H1 (cell line): Measurements from ENCODE around the gene LDHB. TPM values are rescaled to one million over a fixed set of nuclear protein-coding genes. Genes with fewer than 3 reads are reported as not detected.

Experiments
- CTCF ChIA-PET: fragments of 300-600 bp; sonication (Branson Sonifier 250); formaldehyde crosslinking; loops from one replicate; lab custom pipeline; 2021; ENCODE audit not compliant: partially characterized antibody; lab: Charles Lee
- POLR2A ChIA-PET: fragments of 300-600 bp; sonication (Branson Sonifier 250); formaldehyde crosslinking; loops from one replicate; lab custom pipeline; 2021; ENCODE audit warnings: inconsistent platforms; ENCODE audit not compliant: partially characterized antibody; lab: Charles Lee
- DNase-seq, 2 experiments: peaks; one replicate each; pipeline versions ENCODE4 v3.0.0 to v3.0.0-alpha.2; 2010 to 2022; ENCODE audit warnings: low spot score in 2 of 2, low read depth in 1 of 2, mixed read lengths in 1 of 2
- FAIRE-seq: peaks from 2 replicates; lab custom pipeline; 2011; peaks lifted over from hg19 to GRCh38; lab: Jason Lieb, UNC
- H2AFZ ChIP-seq: 2 replicates; pipeline ENCODE4 v1.8.1; 2012; ENCODE audit warnings: low read length, inconsistent platforms
- H2AK5ac ChIP-seq: 2 replicates; pipeline ENCODE4 v1.6.1; 2013; ENCODE audit warnings: low read depth, low read length
- H2BK120ac ChIP-seq: replicated peaks from 2 replicates; pipeline ENCODE3; 2013; ENCODE audit warnings: low read depth, low read length, inconsistent platforms
- H2BK12ac ChIP-seq: 2 replicates; pipeline ENCODE4 v1.6.1; 2013; ENCODE audit warnings: low read depth, low read length
- H2BK15ac ChIP-seq: 2 replicates; pipeline ENCODE4 v1.6.1; 2013; ENCODE audit warnings: low read length
- H2BK20ac ChIP-seq: 2 replicates; pipeline ENCODE4 v1.6.1; 2013; ENCODE audit warnings: low read length
- H2BK5ac ChIP-seq: 2 replicates; pipeline ENCODE4 v1.6.1; 2013; ENCODE audit warnings: low read depth, low read length
- H3K14ac ChIP-seq: 2 replicates; pipeline ENCODE4 v1.6.1; 2013; ENCODE audit warnings: inconsistent platforms; ENCODE audit not compliant: insufficient read length
- H3K18ac ChIP-seq: 2 replicates; pipeline ENCODE4 v1.6.1; 2013; ENCODE audit warnings: low read length; ENCODE audit errors: extremely low read depth
- H3K23ac ChIP-seq: 2 replicates; pipeline ENCODE4 v1.6.1; 2013; ENCODE audit warnings: inconsistent platforms; ENCODE audit not compliant: insufficient read length
- H3K23me2 ChIP-seq: 2 replicates; pipeline ENCODE4 v1.6.1; 2013; ENCODE audit warnings: low read depth, low read length
- H3K27ac ChIP-seq: 2 replicates; pipeline ENCODE4 v1.6.1; 2011; ENCODE audit warnings: low read depth, low read length, inconsistent platforms
- H3K27me3 ChIP-seq, 4 experiments: replicated peaks in 1 of 4; 1 replicate in 1 of 4; 2 replicates in 3 of 4; pipeline versions ENCODE4 v1.6.1 to v1.8.1; 2011 to 2013; ENCODE audit warnings: low read length in 3 of 4, mild to moderate bottlenecking in 3 of 4, inconsistent platforms in 2 of 4, mixed read lengths in 2 of 4, moderate library complexity in 1 of 4; ENCODE audit not compliant: control insufficient read depth in 3 of 4, insufficient read depth in 3 of 4; ENCODE audit errors: extremely low read depth in 1 of 4
- H3K36me3 ChIP-seq, 4 experiments: 2 replicates each; pipeline versions ENCODE4 v1.6.1 to v1.8.1; 2011 to 2013; ENCODE audit warnings: mild to moderate bottlenecking in 4 of 4, low read length in 3 of 4, moderate library complexity in 2 of 4, control low read depth in 1 of 4, inconsistent platforms in 1 of 4; ENCODE audit not compliant: insufficient read depth in 4 of 4, control insufficient read depth in 2 of 4
- H3K4ac ChIP-seq: replicated peaks from 2 replicates; pipeline ENCODE3; 2013; ENCODE audit warnings: low read length, low read depth, mixed read lengths, inconsistent platforms; ENCODE audit not compliant: insufficient read length
- H3K4me1 ChIP-seq, 4 experiments: replicated peaks in 1 of 4; 1 replicate in 1 of 4; 2 replicates in 3 of 4; pipeline versions ENCODE4 v1.6.1 to v1.8.1; 2011 to 2013; ENCODE audit warnings: low read length in 3 of 4, inconsistent platforms in 2 of 4, mixed read lengths in 1 of 4; ENCODE audit not compliant: insufficient read depth in 4 of 4, control insufficient read depth in 3 of 4
- H3K4me2 ChIP-seq, 2 experiments: 2 replicates each; pipeline versions ENCODE4 v1.6.1 to v1.8.1; 2011 to 2013; ENCODE audit warnings: low read depth in 2 of 2, low read length in 2 of 2, control low read depth in 1 of 2, inconsistent platforms in 1 of 2, mild to moderate bottlenecking in 1 of 2; ENCODE audit not compliant: insufficient read depth in 1 of 2
- H3K4me3 ChIP-seq, 4 experiments: fragments of 200-600, 300-600 bp in 1 of 4; sonication (generic), shearing (Covaris generic), sonication (Bioruptor Twin) in 1 of 4; 2 replicates each; pipeline versions ENCODE4 v1.5.1 to v1.8.1; 2011 to 2016; ENCODE audit warnings: low read length in 4 of 4, low read depth in 3 of 4, control low read depth in 2 of 4, inconsistent platforms in 2 of 4, mild to moderate bottlenecking in 2 of 4, mixed read lengths in 1 of 4, moderate library complexity in 1 of 4; ENCODE audit not compliant: insufficient read depth in 2 of 4; ENCODE audit errors: extremely low read depth in 1 of 4
- H3K56ac ChIP-seq: replicated peaks from 2 replicates; pipeline ENCODE3; 2013; ENCODE audit warnings: low read depth, mild to moderate bottlenecking, mixed read lengths, low read length, inconsistent platforms; ENCODE audit not compliant: insufficient read length
- H3K79me1 ChIP-seq: 2 replicates; pipeline ENCODE4 v1.6.1; 2013; ENCODE audit warnings: low read depth, low read length, control low read depth
- H3K79me2 ChIP-seq, 2 experiments: 2 replicates each; pipeline versions ENCODE4 v1.6.1 to v1.8.1; 2012 to 2013; ENCODE audit warnings: low read length in 2 of 2, mild to moderate bottlenecking in 2 of 2, inconsistent platforms in 1 of 2; ENCODE audit not compliant: insufficient read depth in 2 of 2, control insufficient read depth in 1 of 2
- H3K9ac ChIP-seq, 4 experiments: replicated peaks in 1 of 4; 1 replicate in 1 of 4; 2 replicates in 3 of 4; pipeline versions ENCODE4 v1.6.1 to v1.8.1; 2011 to 2013; ENCODE audit warnings: low read depth in 3 of 4, low read length in 3 of 4, control low read depth in 2 of 4, mild to moderate bottlenecking in 2 of 4, moderate library complexity in 2 of 4, inconsistent platforms in 1 of 4; ENCODE audit errors: extremely low read depth in 1 of 4
- H3K9me3 ChIP-seq, 2 experiments: 2 replicates each; pipeline versions ENCODE4 v1.6.1 to v1.8.1; 2012 to 2013; ENCODE audit warnings: mild to moderate bottlenecking in 2 of 2, moderate library complexity in 2 of 2, control low read depth in 1 of 2, inconsistent platforms in 1 of 2, low read depth in 1 of 2, low read length in 1 of 2, mixed read lengths in 1 of 2; ENCODE audit not compliant: insufficient read depth in 2 of 2
- H4K20me1 ChIP-seq, 2 experiments: replicated peaks in 1 of 2; 2 replicates each; pipeline versions ENCODE3 to v1.8.1; 2011 to 2013; ENCODE audit warnings: inconsistent platforms in 2 of 2, low read length in 2 of 2, mild to moderate bottlenecking in 1 of 2; ENCODE audit not compliant: insufficient read depth in 2 of 2, control insufficient read depth in 1 of 2
- H4K5ac ChIP-seq: 2 replicates; pipeline ENCODE4 v1.6.1; 2013; ENCODE audit warnings: low read length, low read depth, mixed read lengths, inconsistent platforms; ENCODE audit not compliant: insufficient read length
- H4K8ac ChIP-seq: 2 replicates; pipeline ENCODE4 v1.8.0; 2013; ENCODE audit warnings: mild to moderate bottlenecking, moderate library complexity, low read length, inconsistent platforms; ENCODE audit not compliant: insufficient read depth; ENCODE audit errors: extremely low read depth
- H4K91ac ChIP-seq: replicated peaks from 2 replicates; pipeline ENCODE3; 2013; ENCODE audit warnings: low read length, mixed read lengths, inconsistent platforms; ENCODE audit not compliant: insufficient read length
- CHD1 ChIP-seq: IDR thresholded peaks from 2 replicates; pipeline ENCODE4 v1.6.1; 2012; ENCODE audit warnings: low read depth, low read length, improper control_type of control experiment
- MAFK ChIP-seq: IDR thresholded peaks from 2 replicates; pipeline ENCODE4 v1.6.1; 2012; ENCODE audit warnings: low read depth, mild to moderate bottlenecking, improper control_type of control experiment, low read length
- SUZ12 ChIP-seq: fragments of 200-600 bp; sonication (generic); IDR thresholded peaks from 2 replicates; pipeline ENCODE4 v1.6.1; 2012; ENCODE audit warnings: mild to moderate bottlenecking, inconsistent platforms, low read length, moderate library complexity, mixed read lengths
- WGBS, 2 experiments: shearing (Covaris generic) in 1 of 2; methylation state at CpG; one replicate each; pipeline versions ENCODE4 v1.1.6 to v1.1.7; 2013 to 2015; ENCODE audit warnings: low lambda C conversion rate in 2 of 2, mixed read lengths in 2 of 2, inconsistent platforms in 1 of 2, low coverage in 1 of 2, missing lambda C conversion rate in 1 of 2; ENCODE audit not compliant: insufficient replicate concordance in 2 of 2, insufficient coverage in 1 of 2, insufficient read length in 1 of 2; ENCODE audit errors: extremely low coverage in 1 of 2, missing lambda C conversion rate in 1 of 2; 5-methylcytosine and 5-hydroxymethylcytosine counted together
- polyA plus RNA-seq, 7 experiments: library from polyadenylated mRNA; depleted of rRNA in 3 of 7; stranded (reverse) in 5 of 7; unstranded in 2 of 7; fragments of >200 nt in 5 of 7; fragments of 200-250 nt in 2 of 7; gene quantifications; 1 replicate in 5 of 7; 2 replicates in 1 of 7; 4 replicates in 1 of 7; pipeline versions ENCODE4 v1.2.1 to v1.2.3, GENCODE V29; 2011 to 2013; ENCODE audit warnings: missing spikeins in 2 of 7, mixed read lengths in 2 of 7
- total RNA-seq: library from RNA; stranded (reverse); fragmentation: NEBNext Ultra II Directional; extraction: Animal tissue kit (Norgen Biotek cat#: 25700); gene quantifications from 2 replicates; pipeline ENCODE4 v1.2.1, GENCODE V29; 2021

Gene LDHB
- total and polyA plus RNA-seq, 2 of the 8 experiments (the other 6 are each of a cell fraction or from before 2014, with no cell fraction given): 1,177 to 1,781 TPM

GRCh38 chr12:21644516-21644915, 13.1 kb downstream of the LDHB start:
- Histone ChIP-seq H3K9me3 (no peaks in the 10 kb centered on the region), H2BK5ac (no peak overlapping the region), H3K36me3 (peaks cover 37 to 98% (median 79%) of the 10 kb centered on the region in 4 experiments), H2BK12ac (no peak overlapping the region), H4K91ac (no peak overlapping the region), H4K5ac (no peak overlapping the region), H2BK20ac (no peak overlapping the region), H3K4me1 (peaks cover 0 to 4% (median 3%) of the 10 kb centered on the region in 4 experiments; a peak in 3 of 7 replicates), H3K23ac (no peak overlapping the region), H3K14ac (no peak overlapping the region), H4K8ac (no peak overlapping the region), H4K20me1 (peaks cover 7 to 10% of the 10 kb centered on the region in 2 experiments), H3K27ac (no peak overlapping the region), H3K4ac (no peak overlapping the region), H3K9ac (no peak overlapping the region), H3K23me2 (no peaks in the 10 kb centered on the region), H2AK5ac (no peak overlapping the region), H3K18ac (no peak overlapping the region), H3K79me1 (peaks cover 2% of the 10 kb centered on the region; the same call in 1 of the 2 replicates), H3K4me3 (no peak overlapping the region), H3K27me3 (no peaks in the 10 kb centered on the region), H3K56ac (no peak overlapping the region), H3K79me2 (peaks cover 0 to 71% of the 10 kb centered on the region in 2 experiments; a peak in 2 of 4 replicates), H2AFZ (no peak overlapping the region), H2BK15ac (no peak overlapping the region), H3K4me2 (no peak overlapping the region; a peak in 1 of 4 replicates), H2BK120ac (no peak overlapping the region)
- DNase-seq (no peak), FAIRE-seq (no peak)
- ChIA-PET CTCF (interaction anchor here (0.7 to 1.2 kb wide), 2 partner anchors 13 to 21 kb away, joined by 3 read pairs; no protein-coding TSS in a partner anchor), POLR2A (interaction anchor here (2.7 to 6.5 kb wide), 5 partner anchors 8 to 143 kb away, joined by 7 to 86 read pairs (median 25); partner anchors contain the start of genes GOLT1B, LDHB and RECQL)
- 95% methylated on average over 4 of the region's 4 CpGs; no CpG with 5 or more reads in 1 of the 2 experiments for WGBS, 2 experiments
- TF ChIP-seq SUZ12: no peak
- no peak for TF ChIP-seq MAFK
- TF ChIP-seq CHD1: no peak
